K562 (cell line): ENCODE measurements around the gene UBASH3B. TPM values are rescaled to one million over a fixed set of nuclear protein-coding genes. Genes with fewer than 3 reads are reported as not detected.

Experiments
- ARID1B ChIP-seq: fragments of 450-650 bp; IDR thresholded peaks from 2 replicates; pipeline ENCODE4 v1.6.1; 2016; ENCODE audit warnings: antibody characterized with exemption, mild to moderate bottlenecking, inconsistent platforms
- ARNT ChIP-seq, 2 experiments: fragments of 450-650 bp; IDR thresholded peaks; 2 replicates each; pipeline ENCODE4 v1.6.1; 2016; ENCODE audit warnings: mild to moderate bottlenecking in 1 of 2
- BRCA1 ChIP-seq, 2 experiments: fragments of 450-650 bp in 1 of 2; sonication (generic) in 1 of 2; formaldehyde crosslinking in 1 of 2; IDR thresholded peaks; 2 replicates each; pipeline versions ENCODE4 v1.5.0 to v1.6.1; 2017 to 2020; ENCODE audit warnings: mild to moderate bottlenecking in 1 of 2, missing genetic modification reagents in 1 of 2
- CBX3 ChIP-seq, 2 experiments: IDR thresholded peaks; 1 replicate in 1 of 2; 2 replicates in 1 of 2; pipeline ENCODE4 v1.6.1; 2012; ENCODE audit warnings: inconsistent platforms in 2 of 2, low read length in 2 of 2, borderline replicate concordance in 1 of 2, control low read depth in 1 of 2
- DPF2 ChIP-seq: fragments of 450-650 bp; IDR thresholded peaks from 2 replicates; pipeline ENCODE4 v1.6.1; 2016
- E2F3 ChIP-seq: fragments of 250-450 bp; sonication (Bioruptor Pico); IDR thresholded peaks from 2 replicates; pipeline ENCODE4 v1.4.0; 2020; ENCODE audit warnings: mild to moderate bottlenecking
- EGR1 ChIP-seq: fragments of 450-650 bp; conservative IDR thresholded peaks from 2 replicates; pipeline ENCODE4 v1.6.1; 2017; ENCODE audit warnings: mild to moderate bottlenecking
- ETV1 ChIP-seq: fragments of 450-650 bp; conservative IDR thresholded peaks from 2 replicates; pipeline ENCODE4 v1.6.1; 2016; ENCODE audit warnings: missing genetic modification characterization, control low read depth, low read depth, missing compliant biosample characterization
- EZH2 ChIP-seq: IDR thresholded peaks from 2 replicates; pipeline ENCODE4 v1.6.1; 2012; ENCODE audit warnings: low read depth, mild to moderate bottlenecking, inconsistent platforms, low read length, borderline replicate concordance
- FOSL1 ChIP-seq: fragments of 200-800 bp; sonication (Bioruptor generic); conservative IDR thresholded peaks from 2 replicates; pipeline ENCODE4 v1.6.1; 2016; ENCODE audit warnings: missing genetic modification characterization, missing compliant biosample characterization
- HDAC3 ChIP-seq: fragments of 450-650 bp; IDR thresholded peaks from 2 replicates; pipeline ENCODE4 v1.6.1; 2018; ENCODE audit warnings: borderline replicate concordance, mild to moderate bottlenecking, moderate library complexity; ENCODE audit not compliant: partially characterized antibody
- KDM1A ChIP-seq, 2 experiments: fragments of 450-650 bp; IDR thresholded peaks; 2 replicates each; pipeline ENCODE4 v1.6.1; 2016; ENCODE audit warnings: mild to moderate bottlenecking in 2 of 2
- MAFF ChIP-seq: IDR thresholded peaks from 2 replicates; pipeline ENCODE4 v1.6.1; 2012; ENCODE audit warnings: low read length, improper control_type of control experiment
- NFIC ChIP-seq: fragments of 450-650 bp; IDR thresholded peaks from 2 replicates; pipeline ENCODE4 v1.6.1; 2017; ENCODE audit warnings: mild to moderate bottlenecking, inconsistent platforms
- NR4A1 ChIP-seq, 2 experiments: fragments of 250-450 bp in 1 of 2; fragments of 450-650 bp in 1 of 2; sonication (Bioruptor Pico) in 1 of 2; IDR thresholded peaks; 2 replicates each; pipeline versions ENCODE4 v1.4.0 to v1.6.1; 2016 to 2020; ENCODE audit warnings: mild to moderate bottlenecking in 2 of 2, missing compliant biosample characterization in 1 of 2, missing genetic modification characterization in 1 of 2, moderate library complexity in 1 of 2
- PCBP1 ChIP-seq: fragments of 200-400 bp; formaldehyde crosslinking; IDR thresholded peaks from 2 replicates; pipeline ENCODE4 v1.6.1; 2018; ENCODE audit warnings: mild to moderate bottlenecking, low read depth, low read length; ENCODE audit not compliant: poor library complexity, severe bottlenecking
- PML ChIP-seq: IDR thresholded peaks from 2 replicates; pipeline ENCODE4 v1.6.1; 2012; ENCODE audit warnings: low read length, inconsistent platforms
- POLR2AphosphoS5 ChIP-seq: IDR thresholded peaks from 2 replicates; pipeline ENCODE4 v1.6.1; 2011; ENCODE audit warnings: mild to moderate bottlenecking, low read depth, low read length, moderate library complexity; ENCODE audit not compliant: control insufficient read depth, insufficient read depth
- RCOR1 ChIP-seq, 2 experiments: IDR thresholded peaks; 2 replicates each; pipeline ENCODE4 v1.6.1; 2012; ENCODE audit warnings: low read depth in 2 of 2, low read length in 2 of 2, borderline replicate concordance in 1 of 2, improper control_type of control experiment in 1 of 2
- SMARCC2 ChIP-seq: fragments of 450-650 bp; IDR thresholded peaks from 2 replicates; pipeline ENCODE4 v1.6.1; 2017; ENCODE audit warnings: antibody characterized with exemption, moderate library complexity, mild to moderate bottlenecking, low read depth
- SMARCE1 ChIP-seq: fragments of 450-650 bp; IDR thresholded peaks from 2 replicates; pipeline ENCODE4 v1.7.1; 2016; ENCODE audit warnings: mild to moderate bottlenecking
- SOX6 ChIP-seq: fragments of 450-650 bp; IDR thresholded peaks from 2 replicates; pipeline ENCODE4 v1.6.1; 2014; ENCODE audit warnings: mild to moderate bottlenecking
- SRF ChIP-seq, 2 experiments: fragments of 250-450, 450-650 bp in 1 of 2; sonication (Bioruptor Pico) in 1 of 2; sonication (generic) in 1 of 2; formaldehyde crosslinking; IDR thresholded peaks; 2 replicates each; pipeline versions ENCODE4 v1.5.0 to v1.5.1; 2020 to 2022; ENCODE audit warnings: mild to moderate bottlenecking in 1 of 2, missing genetic modification reagents in 1 of 2
- TEAD4 ChIP-seq, 2 experiments: sonication (generic) in 1 of 2; formaldehyde crosslinking in 1 of 2; IDR thresholded peaks; 2 replicates each; pipeline versions ENCODE4 v1.6.1 to v1.8.0; 2012 to 2022; ENCODE audit warnings: borderline replicate concordance in 1 of 2, inconsistent platforms in 1 of 2, low read length in 1 of 2, mild to moderate bottlenecking in 1 of 2, missing genetic modification reagents in 1 of 2
- polyA plus RNA-seq, 8 experiments: library from polyadenylated mRNA; depleted of rRNA in 4 of 8; stranded (reverse) in 5 of 8; unstranded in 3 of 8; fragments of >200 nt; fragmentation: Nextera tagmentation in 2 of 8; fragmentation: Illumina TruSeq in 1 of 8; extraction: Ambion mirVana in 2 of 8; extraction: Trizol in 1 of 8; gene quantifications; 2 replicates each; pipeline versions ENCODE4 v1.2.1 to v1.2.3, GENCODE V29; 2011 to 2014; ENCODE audit warnings: inconsistent platforms in 1 of 8, missing spikeins in 1 of 8
- total RNA-seq, 7 experiments: library from RNA; depleted of rRNA in 6 of 7; stranded (reverse); fragments of >200 nt in 6 of 7; fragmentation: Illumina TruSeq in 2 of 7; extraction: Trizol in 2 of 7; gene quantifications; 2 replicates each; pipeline versions ENCODE4 v1.2.1 to v1.2.3, GENCODE V29; 2011 to 2021; ENCODE audit warnings: low replicate concordance in 1 of 7
- TF ChIP-seq, protein P1 (sequence below), 2 experiments: fragments of 450-650 bp; conservative IDR thresholded peaks; 2 replicates each; pipeline ENCODE4 v1.6.1; 2017; ENCODE audit warnings: mild to moderate bottlenecking in 2 of 2, moderate library complexity in 2 of 2
- TF ChIP-seq, protein P2 (sequence below), 2 experiments: IDR thresholded peaks; 2 replicates each; pipeline ENCODE4 v1.6.1; 2012; ENCODE audit warnings: improper control_type of control experiment in 2 of 2, low read depth in 2 of 2, low read length in 2 of 2, borderline replicate concordance in 1 of 2

The UBASH3B gene
- total and polyA plus RNA-seq, 9 of the 15 experiments (the other 6 are each of a cell fraction or from before 2014, with no cell fraction given), result 0.01 to 0.31 (median 0.08) TPM; not detected in 2

GRCh38 chr11:122755409-122755808 is 99.9 kb downstream of the UBASH3B start (continued):
- TF ChIP-seq, protein P1, sequence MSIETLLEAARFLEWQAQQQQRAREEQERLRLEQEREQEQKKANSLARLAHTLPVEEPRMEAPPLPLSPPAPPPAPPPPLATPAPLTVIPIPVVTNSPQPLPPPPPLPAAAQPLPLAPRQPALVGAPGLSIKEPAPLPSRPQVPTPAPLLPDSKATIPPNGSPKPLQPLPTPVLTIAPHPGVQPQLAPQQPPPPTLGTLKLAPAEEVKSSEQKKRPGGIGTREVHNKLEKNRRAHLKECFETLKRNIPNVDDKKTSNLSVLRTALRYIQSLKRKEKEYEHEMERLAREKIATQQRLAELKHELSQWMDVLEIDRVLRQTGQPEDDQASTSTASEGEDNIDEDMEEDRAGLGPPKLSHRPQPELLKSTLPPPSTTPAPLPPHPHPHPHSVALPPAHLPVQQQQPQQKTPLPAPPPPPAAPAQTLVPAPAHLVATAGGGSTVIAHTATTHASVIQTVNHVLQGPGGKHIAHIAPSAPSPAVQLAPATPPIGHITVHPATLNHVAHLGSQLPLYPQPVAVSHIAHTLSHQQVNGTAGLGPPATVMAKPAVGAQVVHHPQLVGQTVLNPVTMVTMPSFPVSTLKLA (conservative IDR thresholded peaks at IDR 0.05), result 0 out of 4 replicates have a peak, but pooled peaks of 1 of the 2 experiments have one; percentile 33
- peak; percentile 45 for TF ChIP-seq HDAC3
- peak; percentile 89 for TF ChIP-seq TEAD4 (IDR thresholded peaks at IDR 0.05; ENCODE audit: low read length)
- no peak for TF ChIP-seq TEAD4 (CRISPR knock-in tag; IDR thresholded peaks at IDR 0.05; ENCODE audit: borderline replicate concordance)
- peak; percentile 93 for TF ChIP-seq ARID1B
- peak; percentile 51 for TF ChIP-seq NFIC
- no peak for TF ChIP-seq PCBP1
- TF ChIP-seq, protein P2, sequence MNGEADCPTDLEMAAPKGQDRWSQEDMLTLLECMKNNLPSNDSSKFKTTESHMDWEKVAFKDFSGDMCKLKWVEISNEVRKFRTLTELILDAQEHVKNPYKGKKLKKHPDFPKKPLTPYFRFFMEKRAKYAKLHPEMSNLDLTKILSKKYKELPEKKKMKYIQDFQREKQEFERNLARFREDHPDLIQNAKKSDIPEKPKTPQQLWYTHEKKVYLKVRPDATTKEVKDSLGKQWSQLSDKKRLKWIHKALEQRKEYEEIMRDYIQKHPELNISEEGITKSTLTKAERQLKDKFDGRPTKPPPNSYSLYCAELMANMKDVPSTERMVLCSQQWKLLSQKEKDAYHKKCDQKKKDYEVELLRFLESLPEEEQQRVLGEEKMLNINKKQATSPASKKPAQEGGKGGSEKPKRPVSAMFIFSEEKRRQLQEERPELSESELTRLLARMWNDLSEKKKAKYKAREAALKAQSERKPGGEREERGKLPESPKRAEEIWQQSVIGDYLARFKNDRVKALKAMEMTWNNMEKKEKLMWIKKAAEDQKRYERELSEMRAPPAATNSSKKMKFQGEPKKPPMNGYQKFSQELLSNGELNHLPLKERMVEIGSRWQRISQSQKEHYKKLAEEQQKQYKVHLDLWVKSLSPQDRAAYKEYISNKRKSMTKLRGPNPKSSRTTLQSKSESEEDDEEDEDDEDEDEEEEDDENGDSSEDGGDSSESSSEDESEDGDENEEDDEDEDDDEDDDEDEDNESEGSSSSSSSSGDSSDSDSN (IDR thresholded peaks at IDR 0.05; ENCODE audit: borderline replicate concordance in 1 of 2, low read depth in 2 of 2, low read length in 2 of 2), result no peak
- TF ChIP-seq ETV1 (tag), result 0 out of 2 replicates have a peak, but pooled peaks have one; percentile 36
- no peak for TF ChIP-seq EZH2
- peak; percentile 72 for TF ChIP-seq SOX6
- TF ChIP-seq POLR2AphosphoS5, result peak; percentile 83
- TF ChIP-seq DPF2, result peak; percentile 92
- peak; percentile 68 for TF ChIP-seq EGR1
- peak; percentile 90 for TF ChIP-seq SMARCE1
- TF ChIP-seq PML, result peak; percentile 59; the same call in 1 of the 2 replicates
- peak in 1 of 2 experiments; percentile 55; a peak in 1 of 3 replicates for TF ChIP-seq CBX3 (IDR thresholded peaks at IDR 0.05; ENCODE audit: borderline replicate concordance in 1 of 2, low read length in 2 of 2)
- no peak for TF ChIP-seq MAFF
- TF ChIP-seq FOSL1 (tag), result peak; percentile 95
- peak in 1 of 2 experiments; percentile 56; a peak in 1 of 4 replicates for TF ChIP-seq SRF (CRISPR knock-in tag; IDR thresholded peaks at IDR 0.05)
- peak; percentile 81; the same call in 1 of the 2 replicates for TF ChIP-seq SMARCC2
- TF ChIP-seq E2F3 (CRISPR knock-in tag), result no peak
- TF ChIP-seq KDM1A (IDR thresholded peaks at IDR 0.05), result 0 out of 4 replicates have a peak, but pooled peaks have one; percentile 39 to 44
- no peak for TF ChIP-seq BRCA1 (IDR thresholded peaks at IDR 0.05)
- TF ChIP-seq BRCA1 (CRISPR knock-in tag; IDR thresholded peaks at IDR 0.05), result no peak
- TF ChIP-seq NR4A1 (CRISPR knock-in tag; IDR thresholded peaks at IDR 0.05), result no peak
- no peak for TF ChIP-seq NR4A1 (tag; IDR thresholded peaks at IDR 0.05)
- no peak for TF ChIP-seq ARNT (IDR thresholded peaks at IDR 0.05)
- peak in 1 of 2 experiments; percentile 77; a peak in 2 of 4 replicates for TF ChIP-seq RCOR1 (IDR thresholded peaks at IDR 0.05; ENCODE audit: borderline replicate concordance in 1 of 2, low read depth in 2 of 2, low read length in 2 of 2)
